ENCODE results near the gene ZNF236.
"Not testable (repeated sequence)": the region's sequence is repeated elsewhere in the genome, so short reads cannot be mapped to it uniquely, and the experiment has no call there.

DNA sequence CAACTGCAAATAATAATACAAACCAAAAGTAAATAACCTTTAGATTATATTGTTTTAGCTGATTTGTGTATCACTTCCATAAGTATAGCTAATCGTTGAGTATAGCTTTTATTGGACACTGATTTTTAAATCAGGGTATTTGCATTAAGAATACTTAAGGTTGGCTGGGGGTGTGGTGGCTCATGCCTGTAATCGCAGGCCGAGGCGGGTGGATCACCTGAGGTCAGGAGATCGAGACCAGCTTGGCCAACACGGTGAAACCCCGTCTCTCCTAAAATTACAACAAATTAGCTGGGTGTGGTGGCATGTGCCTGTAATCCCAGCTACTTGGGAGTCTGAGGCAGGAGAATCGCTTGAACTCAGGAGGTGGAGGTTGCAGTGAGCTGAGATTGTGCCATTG, 122.0 kb downstream of the ZNF236 start:
- TF ChIP-seq, protein P1, sequence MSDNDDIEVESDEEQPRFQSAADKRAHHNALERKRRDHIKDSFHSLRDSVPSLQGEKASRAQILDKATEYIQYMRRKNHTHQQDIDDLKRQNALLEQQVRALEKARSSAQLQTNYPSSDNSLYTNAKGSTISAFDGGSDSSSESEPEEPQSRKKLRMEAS (IDR thresholded peaks at IDR 0.05; ENCODE audit: insufficient read depth, insufficient read length) = not testable (repeated sequence)
- TF ChIP-seq POLR2AphosphoS5 (IDR thresholded peaks at IDR 0.05; ENCODE audit: insufficient read depth, low read depth, low read length); POLR2A (IDR thresholded peaks at IDR 0.05; ENCODE audit: low read depth, low read length); JUN (IDR thresholded peaks at IDR 0.05; ENCODE audit: borderline replicate concordance, insufficient read depth, insufficient read length, low read depth): not testable (repeated sequence)
- TF ChIP-seq, protein P2, sequence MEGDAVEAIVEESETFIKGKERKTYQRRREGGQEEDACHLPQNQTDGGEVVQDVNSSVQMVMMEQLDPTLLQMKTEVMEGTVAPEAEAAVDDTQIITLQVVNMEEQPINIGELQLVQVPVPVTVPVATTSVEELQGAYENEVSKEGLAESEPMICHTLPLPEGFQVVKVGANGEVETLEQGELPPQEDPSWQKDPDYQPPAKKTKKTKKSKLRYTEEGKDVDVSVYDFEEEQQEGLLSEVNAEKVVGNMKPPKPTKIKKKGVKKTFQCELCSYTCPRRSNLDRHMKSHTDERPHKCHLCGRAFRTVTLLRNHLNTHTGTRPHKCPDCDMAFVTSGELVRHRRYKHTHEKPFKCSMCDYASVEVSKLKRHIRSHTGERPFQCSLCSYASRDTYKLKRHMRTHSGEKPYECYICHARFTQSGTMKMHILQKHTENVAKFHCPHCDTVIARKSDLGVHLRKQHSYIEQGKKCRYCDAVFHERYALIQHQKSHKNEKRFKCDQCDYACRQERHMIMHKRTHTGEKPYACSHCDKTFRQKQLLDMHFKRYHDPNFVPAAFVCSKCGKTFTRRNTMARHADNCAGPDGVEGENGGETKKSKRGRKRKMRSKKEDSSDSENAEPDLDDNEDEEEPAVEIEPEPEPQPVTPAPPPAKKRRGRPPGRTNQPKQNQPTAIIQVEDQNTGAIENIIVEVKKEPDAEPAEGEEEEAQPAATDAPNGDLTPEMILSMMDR (IDR thresholded peaks at IDR 0.05; ENCODE audit: extremely low read depth in 1 of 2, insufficient read depth in 1 of 2, low read depth in 1 of 2, low read length in 2 of 2) = not testable (repeated sequence)

Data from endothelial cell of umbilical vein (primary cell).